HG03520 (cell line): Measurements from ENCODE around the gene MAP2.

ENCODE experiments used
- ATAC-seq: cut with Tn5 transposase; IDR thresholded peaks from one replicate; pipeline ENCODE4 v1.9.1; 2021; ENCODE audit warnings: mild to moderate bottlenecking, moderate library complexity; ENCODE audit not compliant: unreplicated experiment

Gene MAP2

GRCh38 chr2:209525331-209525730, 101.5 kb downstream of the MAP2 start:
- ATAC-seq: no peak

GRCh38 chr2:209525834-209526281, 102.0 kb downstream of the MAP2 start:
- ATAC-seq: no peak

GRCh38 chr2:209526561-209526960, 102.7 kb downstream of the MAP2 start:
- peak; percentile 32 for ATAC-seq

- no peak for ATAC-seq
Observed at GRCh38 chr2:209529579-209529978, 105.7 kb downstream of the MAP2 start.

GRCh38 chr2:209532321-209532720, 108.5 kb downstream of the MAP2 start:
- no peak for ATAC-seq

GRCh38 chr2:209533391-209533790, 109.5 kb downstream of the MAP2 start:
- no peak for ATAC-seq

GRCh38 chr2:209534228-209534627, 110.4 kb downstream of the MAP2 start:
- no peak for ATAC-seq

- ATAC-seq: no peak
Observed at GRCh38 chr2:209536363-209536762, 112.5 kb downstream of the MAP2 start.

GRCh38 chr2:209547726-209548125, 123.9 kb downstream of the MAP2 start:
- ATAC-seq: no peak

- no peak for ATAC-seq
Observed at GRCh38 chr2:209549589-209549988, 125.7 kb downstream of the MAP2 start.

GRCh38 chr2:209553913-209554312, 130.1 kb downstream of the MAP2 start:
- no peak for ATAC-seq

GRCh38 chr2:209556354-209556961, 132.6 kb downstream of the MAP2 start:
- no peak for ATAC-seq

- ATAC-seq: no peak
Observed at GRCh38 chr2:209560911-209561310, 137.1 kb downstream of the MAP2 start.

- no peak for ATAC-seq
Observed at GRCh38 chr2:209563453-209563852, 139.6 kb downstream of the MAP2 start.

GRCh38 chr2:209564816-209565215, 141.0 kb downstream of the MAP2 start:
- ATAC-seq: no peak

- no peak for ATAC-seq
Observed at GRCh38 chr2:209565896-209566582, 142.2 kb downstream of the MAP2 start.

GRCh38 chr2:209570194-209570593, 146.3 kb downstream of the MAP2 start:
- ATAC-seq: no peak

GRCh38 chr2:209574515-209574914, 150.7 kb downstream of the MAP2 start:
- no peak for ATAC-seq

- no peak for ATAC-seq
Observed at GRCh38 chr2:209577376-209578357, 153.8 kb downstream of the MAP2 start.

- no peak for ATAC-seq
Observed at GRCh38 chr2:209578394-209579001, 154.7 kb downstream of the MAP2 start.

- no peak for ATAC-seq
Observed at GRCh38 chr2:209579230-209579749, 155.4 kb downstream of the MAP2 start.
